ENCODE measurements around the gene IZUMO1R. TPM values are rescaled to one million over a fixed set of nuclear protein-coding genes. Genes with fewer than 3 reads are reported as not detected.

The IZUMO1R gene
- total and polyA plus RNA-seq, 4 donors = 0.21 TPM; not detected in 3

DNA sequence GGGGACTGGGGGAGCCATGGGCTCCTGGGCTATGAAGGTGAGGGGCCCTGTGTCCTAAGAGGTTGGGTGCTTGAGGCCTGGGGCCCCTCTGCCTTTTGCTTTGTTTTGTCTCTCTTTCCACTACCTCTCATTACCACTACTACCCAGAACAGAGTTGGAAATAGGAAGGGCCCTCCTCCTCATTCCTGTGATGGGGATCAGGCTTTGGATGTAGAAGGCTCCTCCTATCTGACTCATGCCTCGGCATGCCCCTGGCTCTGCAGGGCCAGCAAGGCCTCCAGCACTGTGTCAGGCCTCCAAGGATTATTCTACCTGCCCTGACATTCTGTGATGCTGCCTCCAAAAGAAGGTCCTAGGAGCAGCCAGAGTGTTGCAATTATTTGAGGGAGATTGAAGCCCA is 766 bp downstream of the IZUMO1R start:
- TF ChIP-seq HNF4G (IDR thresholded peaks at IDR 0.05) = no peak
- Histone ChIP-seq H3K36me3 (ENCODE audit: control insufficient read depth in 4 of 4, insufficient read depth in 3 of 4, low read depth in 1 of 4, low read length in 3 of 4) (peaks cover 0 to 1% (median 0%) of the 10 kb centered on the region in 4 donors), H3K4me1 (ENCODE audit: control insufficient read depth in 4 of 4, insufficient read depth in 4 of 4, low read length in 3 of 4) (no peaks in the 10 kb centered on the region), H3K9ac (ENCODE audit: low read depth in 1 of 2, low read length in 2 of 2) (no peak overlapping the region), H3K4me3 (ENCODE audit: low read depth in 1 of 3, low read length in 3 of 3) (no peak overlapping the region), H3K9me3 (ENCODE audit: control insufficient read depth in 4 of 4, low read length in 3 of 4) (no peaks in the 10 kb centered on the region), H3K27ac (ENCODE audit: low read depth in 1 of 2, low read length in 2 of 2) (no peak overlapping the region), H3K27me3 (ENCODE audit: control insufficient read depth in 4 of 4, insufficient read depth in 4 of 4, low read length in 3 of 4) (no peaks in the 10 kb centered on the region)
- no peak for DNase-seq (ENCODE audit: low spot score)
- WGBS = 43% methylated on average over 1 of the region's 1 CpG

DNA sequence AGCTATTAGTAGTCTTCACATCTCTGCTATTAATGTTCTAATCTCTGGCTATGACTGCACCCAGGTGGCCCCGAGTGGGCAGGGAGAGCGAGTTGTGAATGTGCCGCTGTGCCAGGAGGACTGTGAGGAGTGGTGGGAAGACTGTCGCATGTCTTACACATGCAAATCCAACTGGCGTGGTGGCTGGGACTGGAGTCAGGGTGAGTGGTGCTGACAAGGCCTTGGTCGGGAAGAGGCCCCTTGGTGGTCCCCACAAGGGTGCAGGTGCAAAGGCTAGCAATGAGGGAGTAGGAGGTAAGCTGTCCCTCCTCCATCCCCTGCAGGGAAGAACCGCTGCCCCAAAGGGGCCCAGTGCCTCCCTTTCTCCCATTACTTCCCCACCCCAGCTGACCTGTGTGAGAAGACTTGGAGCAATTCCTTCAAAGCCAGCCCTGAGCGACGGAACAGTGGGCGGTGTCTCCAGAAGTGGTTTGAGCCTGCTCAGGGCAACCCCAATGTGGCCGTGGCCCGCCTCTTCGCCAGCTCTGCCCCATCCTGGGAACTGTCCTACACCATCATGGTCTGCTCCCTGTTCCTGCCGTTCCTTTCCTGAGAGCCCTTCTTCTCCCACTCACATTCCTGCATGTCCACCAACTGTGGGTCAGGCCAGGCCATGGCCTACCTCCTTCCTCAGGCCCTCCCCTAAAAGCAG is 2.9 kb downstream of the IZUMO1R start:
- Histone ChIP-seq H3K36me3 (ENCODE audit: control insufficient read depth in 4 of 4, insufficient read depth in 3 of 4, low read depth in 1 of 4, low read length in 3 of 4) (peaks cover 0 to 1% (median 0%) of the 10 kb centered on the region in 4 donors), H3K27ac (ENCODE audit: low read depth in 1 of 2, low read length in 2 of 2) (no peak overlapping the region), H3K9ac (ENCODE audit: low read depth in 1 of 2, low read length in 2 of 2) (no peak overlapping the region), H3K4me3 (ENCODE audit: low read depth in 1 of 3, low read length in 3 of 3) (no peak overlapping the region), H3K4me1 (ENCODE audit: control insufficient read depth in 4 of 4, insufficient read depth in 4 of 4, low read length in 3 of 4) (no peaks in the 10 kb centered on the region), H3K9me3 (ENCODE audit: control insufficient read depth in 4 of 4, low read length in 3 of 4) (no peaks in the 10 kb centered on the region), H3K27me3 (ENCODE audit: control insufficient read depth in 4 of 4, insufficient read depth in 4 of 4, low read length in 3 of 4) (no peaks in the 10 kb centered on the region)
- TF ChIP-seq FOXA1 (IDR thresholded peaks at IDR 0.05) (no peak), TAF1 (conservative IDR thresholded peaks at IDR 0.05) (no peak), RXRA (IDR thresholded peaks at IDR 0.05) (no peak), HNF4A (conservative IDR thresholded peaks at IDR 0.05) (no peak), JUND (IDR thresholded peaks at IDR 0.05) (no peak), EGR1 (IDR thresholded peaks at IDR 0.05; ENCODE audit: low read depth in 2 of 2) (no peak), GABPA (IDR thresholded peaks at IDR 0.05 in 1 of 2, conservative IDR thresholded peaks at IDR 0.05 in 1 of 2) (no peak)
- TF ChIP-seq, protein P1, sequence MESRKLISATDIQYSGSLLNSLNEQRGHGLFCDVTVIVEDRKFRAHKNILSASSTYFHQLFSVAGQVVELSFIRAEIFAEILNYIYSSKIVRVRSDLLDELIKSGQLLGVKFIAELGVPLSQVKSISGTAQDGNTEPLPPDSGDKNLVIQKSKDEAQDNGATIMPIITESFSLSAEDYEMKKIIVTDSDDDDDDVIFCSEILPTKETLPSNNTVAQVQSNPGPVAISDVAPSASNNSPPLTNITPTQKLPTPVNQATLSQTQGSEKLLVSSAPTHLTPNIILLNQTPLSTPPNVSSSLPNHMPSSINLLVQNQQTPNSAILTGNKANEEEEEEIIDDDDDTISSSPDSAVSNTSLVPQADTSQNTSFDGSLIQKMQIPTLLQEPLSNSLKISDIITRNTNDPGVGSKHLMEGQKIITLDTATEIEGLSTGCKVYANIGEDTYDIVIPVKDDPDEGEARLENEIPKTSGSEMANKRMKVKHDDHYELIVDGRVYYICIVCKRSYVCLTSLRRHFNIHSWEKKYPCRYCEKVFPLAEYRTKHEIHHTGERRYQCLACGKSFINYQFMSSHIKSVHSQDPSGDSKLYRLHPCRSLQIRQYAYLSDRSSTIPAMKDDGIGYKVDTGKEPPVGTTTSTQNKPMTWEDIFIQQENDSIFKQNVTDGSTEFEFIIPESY (IDR thresholded peaks at IDR 0.05) = no peak
- TF ChIP-seq, protein P2, sequence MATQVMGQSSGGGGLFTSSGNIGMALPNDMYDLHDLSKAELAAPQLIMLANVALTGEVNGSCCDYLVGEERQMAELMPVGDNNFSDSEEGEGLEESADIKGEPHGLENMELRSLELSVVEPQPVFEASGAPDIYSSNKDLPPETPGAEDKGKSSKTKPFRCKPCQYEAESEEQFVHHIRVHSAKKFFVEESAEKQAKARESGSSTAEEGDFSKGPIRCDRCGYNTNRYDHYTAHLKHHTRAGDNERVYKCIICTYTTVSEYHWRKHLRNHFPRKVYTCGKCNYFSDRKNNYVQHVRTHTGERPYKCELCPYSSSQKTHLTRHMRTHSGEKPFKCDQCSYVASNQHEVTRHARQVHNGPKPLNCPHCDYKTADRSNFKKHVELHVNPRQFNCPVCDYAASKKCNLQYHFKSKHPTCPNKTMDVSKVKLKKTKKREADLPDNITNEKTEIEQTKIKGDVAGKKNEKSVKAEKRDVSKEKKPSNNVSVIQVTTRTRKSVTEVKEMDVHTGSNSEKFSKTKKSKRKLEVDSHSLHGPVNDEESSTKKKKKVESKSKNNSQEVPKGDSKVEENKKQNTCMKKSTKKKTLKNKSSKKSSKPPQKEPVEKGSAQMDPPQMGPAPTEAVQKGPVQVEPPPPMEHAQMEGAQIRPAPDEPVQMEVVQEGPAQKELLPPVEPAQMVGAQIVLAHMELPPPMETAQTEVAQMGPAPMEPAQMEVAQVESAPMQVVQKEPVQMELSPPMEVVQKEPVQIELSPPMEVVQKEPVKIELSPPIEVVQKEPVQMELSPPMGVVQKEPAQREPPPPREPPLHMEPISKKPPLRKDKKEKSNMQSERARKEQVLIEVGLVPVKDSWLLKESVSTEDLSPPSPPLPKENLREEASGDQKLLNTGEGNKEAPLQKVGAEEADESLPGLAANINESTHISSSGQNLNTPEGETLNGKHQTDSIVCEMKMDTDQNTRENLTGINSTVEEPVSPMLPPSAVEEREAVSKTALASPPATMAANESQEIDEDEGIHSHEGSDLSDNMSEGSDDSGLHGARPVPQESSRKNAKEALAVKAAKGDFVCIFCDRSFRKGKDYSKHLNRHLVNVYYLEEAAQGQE (IDR thresholded peaks at IDR 0.05) = no peak
- DNase-seq (ENCODE audit: low spot score) = no peak
- WGBS = 95% methylated on average over 14 of the region's 14 CpGs

DNA sequence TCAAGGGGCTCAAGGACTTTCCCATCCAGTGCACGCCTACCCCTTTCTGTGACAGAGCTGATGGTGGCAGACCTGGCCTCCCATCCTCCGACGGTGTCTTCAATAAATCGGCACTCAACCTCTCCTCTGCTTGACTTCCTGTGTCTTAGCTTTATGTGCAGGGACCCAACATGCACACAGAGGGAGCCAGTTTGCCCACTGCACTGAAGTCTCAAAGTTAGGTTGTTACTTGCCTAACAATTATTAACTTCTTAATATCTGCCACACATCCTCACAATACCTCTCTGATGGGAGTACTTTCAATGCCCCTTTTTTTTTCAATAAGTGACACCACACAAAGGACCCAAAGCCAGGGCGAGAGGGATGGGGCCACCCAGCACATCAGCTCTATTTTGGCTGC is 3.6 kb downstream of the IZUMO1R start:
- WGBS = 79% methylated on average over 5 of the region's 5 CpGs
- Histone ChIP-seq H3K4me1 (ENCODE audit: control insufficient read depth in 4 of 4, insufficient read depth in 4 of 4, low read length in 3 of 4) (no peaks in the 10 kb centered on the region), H3K27ac (ENCODE audit: low read depth in 1 of 2, low read length in 2 of 2) (no peak overlapping the region), H3K9ac (ENCODE audit: low read depth in 1 of 2, low read length in 2 of 2) (no peak overlapping the region), H3K36me3 (ENCODE audit: control insufficient read depth in 4 of 4, insufficient read depth in 3 of 4, low read depth in 1 of 4, low read length in 3 of 4) (no peaks in the 10 kb centered on the region), H3K9me3 (ENCODE audit: control insufficient read depth in 4 of 4, low read length in 3 of 4) (no peaks in the 10 kb centered on the region), H3K27me3 (ENCODE audit: control insufficient read depth in 4 of 4, insufficient read depth in 4 of 4, low read length in 3 of 4) (no peaks in the 10 kb centered on the region), H3K4me3 (ENCODE audit: low read depth in 1 of 3, low read length in 3 of 3) (no peak overlapping the region)
- DNase-seq (ENCODE audit: low spot score) = no peak
- TF ChIP-seq JUND (IDR thresholded peaks at IDR 0.05) (no peak), NR2F2 (IDR thresholded peaks at IDR 0.05) (no peak), SP1 (IDR thresholded peaks at IDR 0.05) (no peak), HNF4A (conservative IDR thresholded peaks at IDR 0.05) (no peak), FOXA1 (IDR thresholded peaks at IDR 0.05) (no peak), YY1 (IDR thresholded peaks at IDR 0.05) (no peak)
- TF ChIP-seq, protein P3, sequence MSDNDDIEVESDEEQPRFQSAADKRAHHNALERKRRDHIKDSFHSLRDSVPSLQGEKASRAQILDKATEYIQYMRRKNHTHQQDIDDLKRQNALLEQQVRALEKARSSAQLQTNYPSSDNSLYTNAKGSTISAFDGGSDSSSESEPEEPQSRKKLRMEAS (IDR thresholded peaks at IDR 0.05) = no peak
